ENCODE results near the gene GHRH.

The GHRH gene

DNA sequence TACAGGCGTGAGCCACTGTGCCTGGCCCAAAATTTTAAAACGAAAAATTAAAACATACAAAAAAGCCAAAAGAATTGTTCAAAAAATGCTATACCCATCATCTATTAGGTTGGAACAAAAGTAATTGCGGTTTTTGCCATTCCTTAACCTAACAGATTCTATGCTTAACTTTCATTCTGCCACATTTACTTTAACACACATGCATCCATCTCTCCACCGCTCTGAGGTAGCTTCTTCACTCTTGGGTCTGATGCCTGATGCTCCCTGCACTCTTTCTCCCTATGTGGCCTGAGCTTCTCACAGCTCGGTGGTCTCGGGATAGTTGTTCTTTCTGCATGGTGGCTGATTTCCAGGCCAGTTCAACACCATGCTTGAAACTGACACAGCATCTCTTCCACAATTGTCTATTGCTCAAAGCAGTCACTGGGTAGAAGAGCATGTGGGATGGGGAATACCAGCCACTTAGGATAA is 23.1 kb upstream of the GHRH start:
- no peak for DNase-seq (ENCODE audit: low read depth in 1 of 2, low spot score in 1 of 2)
- no peak for TF ChIP-seq JUND (IDR thresholded peaks at IDR 0.05; ENCODE audit: low read depth)
- in situ Hi-C loops (cut with HindIII; ENCODE audit: low pct_unique_long_range_greater_than_20kb, low sequenced_read_pairs), result no loop called here

DNA sequence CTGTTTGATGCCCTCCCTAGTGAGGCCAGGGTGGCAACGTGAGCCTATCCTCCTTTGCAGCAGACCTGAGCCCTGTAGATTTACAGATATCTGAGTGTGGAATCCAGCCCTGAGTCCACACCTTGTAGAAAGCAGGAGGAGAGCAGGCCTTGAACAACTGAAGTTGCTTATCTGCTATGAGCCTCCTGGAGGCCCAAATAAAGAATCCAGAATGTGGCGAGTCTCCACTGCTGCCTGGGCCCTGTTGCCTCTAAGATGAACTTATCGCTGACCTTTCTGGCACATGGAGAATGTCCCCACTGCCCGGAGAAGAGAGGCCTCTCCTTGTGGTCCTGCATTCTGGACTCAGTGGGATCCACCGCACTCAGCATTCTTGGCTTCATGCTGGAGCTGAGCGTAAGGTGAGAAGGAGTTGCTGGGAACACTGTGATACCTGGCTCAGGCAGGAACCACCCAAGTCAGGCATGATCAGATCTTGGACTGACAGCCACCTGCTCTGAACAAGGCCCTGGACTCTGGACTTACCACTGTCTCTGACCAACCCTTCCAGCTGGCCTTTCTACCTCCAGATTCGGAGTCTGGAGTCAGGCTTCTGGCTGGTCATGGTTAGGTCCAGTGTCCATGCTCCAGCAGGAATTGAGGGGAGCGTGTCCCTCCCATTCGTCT is 22.0 kb upstream of the GHRH start:
- TF ChIP-seq JUND (IDR thresholded peaks at IDR 0.05; ENCODE audit: low read depth), result no peak
- DNase-seq (ENCODE audit: low read depth in 1 of 2, low spot score in 1 of 2), result no peak
- in situ Hi-C loops (cut with HindIII; ENCODE audit: low pct_unique_long_range_greater_than_20kb, low sequenced_read_pairs), result no loop called here

DNA sequence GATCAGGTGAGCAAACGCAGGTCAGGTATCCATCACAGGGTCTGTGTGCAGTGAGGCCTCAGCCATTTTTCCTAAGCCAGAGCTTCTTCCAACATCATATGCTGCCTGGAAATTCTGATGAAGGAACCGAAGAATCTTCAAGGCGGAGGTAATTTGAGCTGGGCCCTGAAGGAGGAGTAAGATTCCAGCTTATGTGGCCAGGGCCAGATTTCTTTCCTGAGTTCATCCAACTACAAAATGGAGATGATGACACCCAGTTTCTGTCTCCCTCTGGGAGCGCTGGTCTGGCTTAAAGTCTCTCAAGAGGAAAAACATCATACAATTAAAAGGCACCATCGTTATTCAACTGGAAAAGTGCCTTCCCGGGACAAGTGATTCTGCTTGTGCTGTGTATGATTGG is 20.9 kb upstream of the GHRH start:
- DNase-seq (ENCODE audit: low read depth in 1 of 2, low spot score in 1 of 2), result peak in 1 of 2 experiments; percentile 79
- in situ Hi-C loops (cut with HindIII; ENCODE audit: low pct_unique_long_range_greater_than_20kb, low sequenced_read_pairs), result no loop called here
- no peak for TF ChIP-seq JUND (IDR thresholded peaks at IDR 0.05; ENCODE audit: low read depth)

DNA sequence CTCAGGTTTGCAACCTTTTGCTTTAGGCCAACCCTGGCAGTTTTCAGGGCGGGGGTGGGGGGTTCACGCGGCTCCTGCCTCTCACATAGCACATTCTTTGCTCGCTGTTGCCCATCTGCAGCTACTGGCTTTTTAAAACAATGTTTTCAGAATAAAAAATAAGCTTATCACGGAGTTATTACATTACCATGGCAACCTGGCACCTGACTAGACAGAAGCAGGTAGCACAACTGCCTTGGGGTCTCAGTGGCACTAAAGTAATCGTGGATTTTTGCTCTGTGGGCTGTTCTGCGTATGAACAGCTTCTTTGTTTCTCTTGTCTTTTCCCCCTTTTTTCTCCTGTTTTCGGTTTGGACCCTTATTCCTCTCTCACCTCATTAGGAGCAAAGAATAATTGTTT is 18.8 kb upstream of the GHRH start:
- no peak for DNase-seq (ENCODE audit: low read depth in 1 of 2, low spot score in 1 of 2)
- no peak for TF ChIP-seq JUND (IDR thresholded peaks at IDR 0.05; ENCODE audit: low read depth)
- in situ Hi-C loops (cut with HindIII; ENCODE audit: low pct_unique_long_range_greater_than_20kb, low sequenced_read_pairs), result no loop called here

DNA sequence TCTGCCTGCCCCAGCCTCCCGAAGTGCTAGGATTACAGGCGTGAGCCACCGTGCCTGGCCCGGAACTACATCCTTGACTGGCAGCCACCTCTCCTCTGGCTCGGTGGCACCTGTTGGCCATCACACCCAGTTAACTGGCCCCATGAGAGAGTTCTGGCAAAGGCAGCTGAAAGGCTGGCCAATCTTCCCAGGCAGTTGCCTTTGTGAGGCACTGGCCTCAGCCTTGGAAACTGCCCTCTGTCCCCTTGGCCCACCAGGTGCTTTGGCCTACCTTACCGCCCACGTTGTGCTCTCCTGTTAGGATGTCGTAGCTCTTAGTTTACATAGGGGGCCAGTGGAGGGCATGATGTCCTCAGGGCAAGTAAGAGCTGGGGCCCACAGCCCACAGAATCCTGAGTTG is 18.2 kb upstream of the GHRH start:
- no peak for TF ChIP-seq JUND (IDR thresholded peaks at IDR 0.05; ENCODE audit: low read depth)
- in situ Hi-C loops (cut with HindIII; ENCODE audit: low pct_unique_long_range_greater_than_20kb, low sequenced_read_pairs), result no loop called here
- no peak for DNase-seq (ENCODE audit: low read depth in 1 of 2, low spot score in 1 of 2)

DNA sequence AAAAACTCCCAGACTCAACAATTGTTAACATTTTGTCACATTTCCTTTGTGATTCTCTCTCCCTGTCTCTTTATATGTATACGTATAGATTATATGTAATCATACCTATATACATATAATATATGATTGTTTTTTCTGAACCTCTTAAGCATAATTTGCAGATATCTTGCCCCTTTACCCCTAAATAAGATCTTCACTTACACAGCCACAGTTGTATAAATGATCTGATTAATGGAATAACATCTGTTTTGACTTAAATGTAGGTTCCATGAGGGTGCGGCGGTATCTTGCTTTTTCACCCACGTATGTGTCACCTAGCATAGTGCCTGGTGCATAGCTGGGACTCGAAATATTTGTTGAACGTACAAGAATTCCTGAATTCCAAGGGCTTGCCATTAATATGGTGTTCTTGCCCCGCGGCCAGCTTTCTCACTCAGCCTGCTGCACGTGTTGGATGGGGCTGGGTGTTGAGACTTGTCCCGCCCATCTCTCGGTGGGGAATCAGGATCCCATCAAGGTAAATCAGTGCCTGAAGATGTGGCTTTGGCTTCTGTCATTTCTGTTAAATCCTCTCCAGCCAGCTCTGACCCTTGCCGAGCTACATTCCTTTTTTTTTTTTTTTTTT is 17.5 kb upstream of the GHRH start:
- in situ Hi-C loops (cut with HindIII; ENCODE audit: low pct_unique_long_range_greater_than_20kb, low sequenced_read_pairs), result no loop called here
- peak in 1 of 2 experiments; percentile 86 for DNase-seq (ENCODE audit: low read depth in 1 of 2, low spot score in 1 of 2)
- TF ChIP-seq JUND (IDR thresholded peaks at IDR 0.05; ENCODE audit: low read depth), result no peak

DNA sequence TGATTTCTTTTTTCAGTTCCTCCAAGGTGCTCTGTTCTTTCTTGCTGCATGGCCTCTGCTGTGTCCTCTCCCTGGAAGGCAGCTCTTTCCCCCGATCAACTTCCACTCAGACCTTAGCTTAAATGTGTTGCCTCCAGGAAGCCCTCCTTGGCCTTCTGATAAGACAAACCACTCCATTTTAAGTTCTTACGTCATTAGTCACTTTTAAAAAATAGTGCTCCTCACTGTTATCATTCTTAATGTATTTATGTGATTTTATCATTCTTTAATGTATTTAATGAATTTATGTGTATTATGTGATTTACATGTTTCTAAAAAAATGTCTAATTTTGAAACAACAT is 15.6 kb upstream of the GHRH start:
- no peak for TF ChIP-seq JUND (IDR thresholded peaks at IDR 0.05; ENCODE audit: low read depth)
- in situ Hi-C loops (cut with HindIII; ENCODE audit: low pct_unique_long_range_greater_than_20kb, low sequenced_read_pairs), result no loop called here
- DNase-seq (ENCODE audit: low read depth in 1 of 2, low spot score in 1 of 2), result no peak

DNA sequence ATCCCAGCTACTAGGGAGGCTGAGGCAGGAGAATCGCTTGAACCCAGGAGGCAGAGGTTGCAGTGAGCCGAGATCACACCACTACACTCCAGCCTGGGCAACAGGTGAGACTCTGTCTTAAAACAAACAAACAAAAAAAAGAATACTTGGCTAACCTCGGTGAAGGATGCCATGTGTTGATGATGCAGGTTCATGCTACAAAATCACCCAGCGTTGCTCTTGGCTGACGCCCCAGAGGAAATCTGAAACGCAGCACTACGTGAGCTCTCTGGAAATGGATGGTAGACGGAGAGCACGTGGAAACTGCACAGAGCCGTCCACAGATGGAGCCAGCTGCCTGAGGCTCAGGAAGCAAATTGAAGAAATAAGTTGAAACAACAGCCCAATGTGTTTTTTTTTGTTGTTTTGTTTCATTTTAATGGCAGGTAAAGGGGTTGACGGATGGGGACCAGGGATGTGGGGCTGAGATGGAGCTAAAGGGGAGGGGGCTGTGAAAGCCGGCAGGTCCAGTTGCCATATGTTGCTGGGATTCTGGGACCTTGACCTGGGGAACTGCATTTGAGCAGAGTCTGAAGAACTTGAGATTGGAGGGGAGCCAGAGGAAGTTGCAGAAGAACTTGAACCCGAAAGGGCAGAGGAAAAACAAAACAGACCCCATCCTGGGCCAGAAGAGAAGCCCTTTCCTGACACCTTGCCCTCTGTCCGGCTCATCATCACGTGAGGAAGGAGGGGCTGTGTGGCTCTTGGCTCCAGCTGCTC is 15.1 kb upstream of the GHRH start:
- in situ Hi-C loops (cut with HindIII; ENCODE audit: low pct_unique_long_range_greater_than_20kb, low sequenced_read_pairs), result no loop called here
- peak in 1 of 2 experiments; percentile 66 for DNase-seq (ENCODE audit: low read depth in 1 of 2, low spot score in 1 of 2)
- TF ChIP-seq JUND (IDR thresholded peaks at IDR 0.05; ENCODE audit: low read depth), result no peak

DNA sequence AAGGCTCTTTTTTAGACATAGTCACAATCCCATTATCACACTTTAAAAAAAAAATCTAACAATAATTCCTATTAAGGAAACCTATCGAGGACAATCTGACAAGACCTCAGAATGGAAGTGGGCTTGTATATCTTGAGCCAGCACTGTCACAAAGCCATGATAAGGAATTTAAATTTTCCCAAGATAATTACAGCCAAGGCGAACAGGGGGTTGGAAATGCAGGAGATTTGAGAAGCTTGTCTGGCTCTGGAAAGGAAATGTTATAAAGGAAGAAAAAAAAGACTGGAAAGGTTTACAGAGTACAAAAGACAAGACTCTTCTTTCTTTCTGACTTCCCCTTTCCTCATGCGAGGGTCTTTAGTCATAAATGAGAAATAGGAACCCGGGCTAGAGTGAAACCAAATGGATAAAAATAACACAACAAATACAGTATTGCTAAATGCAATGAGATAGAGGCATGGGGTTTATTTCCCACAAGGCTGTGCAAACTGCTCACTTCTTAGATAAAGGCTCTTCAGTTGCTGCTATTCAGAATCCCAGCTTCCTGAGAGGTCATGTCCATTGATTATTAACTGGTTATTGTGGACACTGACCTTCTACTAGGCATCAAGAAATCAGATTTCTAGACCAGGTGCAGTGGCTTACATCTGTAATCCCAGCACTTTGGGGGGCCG is 13.4 kb upstream of the GHRH start:
- TF ChIP-seq JUND (IDR thresholded peaks at IDR 0.05; ENCODE audit: low read depth), result no peak
- DNase-seq (ENCODE audit: low read depth in 1 of 2, low spot score in 1 of 2), result no peak
- in situ Hi-C loops (cut with HindIII; ENCODE audit: low pct_unique_long_range_greater_than_20kb, low sequenced_read_pairs), result no loop called here

DNA sequence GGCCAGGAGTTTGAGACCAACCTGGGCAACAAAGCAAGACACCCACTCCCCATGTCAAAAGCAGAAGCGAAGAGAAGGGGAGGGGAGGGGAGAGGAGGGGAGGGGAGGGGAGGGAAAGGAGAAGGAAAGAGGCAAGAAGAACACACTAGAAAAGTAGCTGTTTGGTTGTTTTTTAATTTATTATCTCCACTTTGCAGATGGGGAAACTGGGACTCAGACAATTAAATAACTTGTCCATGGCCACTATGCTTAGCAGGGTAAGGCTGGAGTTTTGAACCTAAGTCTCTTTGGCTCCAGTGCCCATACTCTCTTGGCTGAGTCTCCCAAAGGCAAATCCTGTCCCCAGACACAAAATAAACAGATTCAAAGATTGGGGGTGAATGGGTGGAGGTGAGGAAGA is 12.4 kb upstream of the GHRH start:
- no peak for DNase-seq (ENCODE audit: low read depth in 1 of 2, low spot score in 1 of 2)
- in situ Hi-C loops (cut with HindIII; ENCODE audit: low pct_unique_long_range_greater_than_20kb, low sequenced_read_pairs), result no loop called here
- no peak for TF ChIP-seq JUND (IDR thresholded peaks at IDR 0.05; ENCODE audit: low read depth)

DNA sequence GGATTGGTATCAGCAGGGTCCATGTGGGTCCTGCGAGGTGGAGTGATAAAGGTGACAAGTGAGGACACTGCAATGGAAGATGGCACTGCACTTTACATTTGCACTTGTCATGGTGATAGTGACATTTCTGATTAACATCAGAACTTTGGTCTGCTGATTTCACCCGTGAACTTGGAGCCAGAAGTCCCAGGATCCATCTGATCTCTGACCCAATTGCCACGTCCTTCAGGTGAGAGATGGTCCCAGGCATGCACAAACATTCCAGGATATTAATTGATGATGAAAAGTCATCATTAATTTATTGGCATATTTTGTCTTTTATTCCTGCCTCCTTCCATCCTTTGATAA is 9.8 kb upstream of the GHRH start:
- in situ Hi-C loops (cut with HindIII; ENCODE audit: low pct_unique_long_range_greater_than_20kb, low sequenced_read_pairs), result no loop called here
- no peak for DNase-seq (ENCODE audit: low read depth in 1 of 2, low spot score in 1 of 2)
- no peak for TF ChIP-seq JUND (IDR thresholded peaks at IDR 0.05; ENCODE audit: low read depth)

DNA sequence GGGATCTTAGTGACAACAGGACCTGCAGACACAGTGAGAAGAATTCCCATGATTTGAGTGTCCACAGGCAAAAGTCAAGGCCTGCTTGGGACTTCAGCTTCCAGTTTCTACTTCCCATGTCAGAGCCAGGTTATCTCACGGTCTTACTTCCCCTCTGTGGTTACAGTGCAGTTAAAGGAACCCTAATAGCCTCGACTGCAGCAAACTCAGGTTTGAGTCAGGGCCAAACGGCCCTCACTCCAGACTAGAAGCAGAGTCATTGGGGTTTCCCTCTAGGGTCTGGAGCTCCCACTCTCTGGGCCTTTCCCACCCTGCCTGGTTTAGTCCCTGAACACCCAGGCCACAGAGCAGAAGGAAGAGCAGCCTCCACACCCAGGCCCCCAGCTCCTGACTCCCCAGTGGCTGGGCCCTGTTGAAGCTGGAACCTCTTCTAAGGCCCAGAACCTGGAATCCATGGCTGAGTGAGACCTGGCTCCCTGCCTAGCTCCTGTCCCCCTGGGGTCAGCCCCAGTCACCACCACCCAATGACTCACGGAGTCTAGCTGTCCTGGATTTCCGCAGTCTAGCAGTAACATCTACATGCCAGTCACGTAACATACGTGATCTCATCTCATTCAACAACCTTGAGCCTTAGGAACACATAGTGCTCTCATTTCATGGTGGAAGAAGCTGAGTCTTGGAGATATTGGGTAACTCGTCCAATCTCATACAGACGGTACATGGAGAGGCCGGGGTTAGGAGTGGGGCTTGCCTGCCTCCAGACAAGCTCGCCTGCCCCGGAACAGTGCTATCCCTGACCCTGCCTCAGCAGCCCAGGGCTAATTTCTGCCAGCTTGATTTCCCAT is 9.2 kb upstream of the GHRH start:
- in situ Hi-C loops (cut with HindIII; ENCODE audit: low pct_unique_long_range_greater_than_20kb, low sequenced_read_pairs), result no loop called here
- TF ChIP-seq JUND (IDR thresholded peaks at IDR 0.05; ENCODE audit: low read depth), result no peak
- no peak for DNase-seq (ENCODE audit: low read depth in 1 of 2, low spot score in 1 of 2)

All from T47D (cell line).